HCT116 (cell line): ENCODE measurements around the gene CDYL2.

Source experiments
- CBX3 ChIP-seq: IDR thresholded peaks from 2 replicates; pipeline ENCODE4 v1.6.1; 2012; ENCODE audit warnings: low read depth
- EZH2 ChIP-seq: fragments of 200-600 bp; sonication (generic); IDR thresholded peaks from 2 replicates; pipeline ENCODE4 v1.6.1; 2017; ENCODE audit warnings: antibody characterized with exemption, mixed run types
- FOSL1 ChIP-seq: IDR thresholded peaks from 2 replicates; pipeline ENCODE4 v1.6.1; 2012; ENCODE audit warnings: low read depth
- POLR2A ChIP-seq: IDR thresholded peaks from 2 replicates; pipeline ENCODE4 v1.7.0; 2011; ENCODE audit warnings: borderline replicate concordance; ENCODE audit not compliant: insufficient read depth, insufficient read length; ENCODE audit errors: extremely low read depth
- POLR2AphosphoS5 ChIP-seq: IDR thresholded peaks from 2 replicates; pipeline ENCODE4 v1.6.1; 2011; ENCODE audit warnings: mild to moderate bottlenecking, low read depth, low read length, moderate library complexity
- RAD21 ChIP-seq: IDR thresholded peaks from 2 replicates; pipeline ENCODE4 v1.6.1; 2012; ENCODE audit warnings: low read depth, mild to moderate bottlenecking
- YY1 ChIP-seq: IDR thresholded peaks from 2 replicates; pipeline ENCODE4 v1.6.1; 2011; ENCODE audit warnings: low read length, low read depth, moderate library complexity, mild to moderate bottlenecking; ENCODE audit not compliant: insufficient replicate concordance; ENCODE audit errors: extremely low read depth
- TF ChIP-seq, protein P1 (sequence below), 3 experiments: fragments of 200-600 bp in 1 of 3; sonication (generic) in 1 of 3; IDR thresholded peaks in 2 of 3; conservative IDR thresholded peaks in 1 of 3; 2 replicates each; pipeline ENCODE4 v1.5.1; 2012 to 2017; ENCODE audit warnings: low read depth in 2 of 3, low read length in 2 of 3, antibody characterized with exemption in 1 of 3, borderline replicate concordance in 1 of 3, control low read depth in 1 of 3, mild to moderate bottlenecking in 1 of 3, mixed read lengths in 1 of 3, mixed run types in 1 of 3, moderate library complexity in 1 of 3; ENCODE audit not compliant: insufficient read depth in 1 of 3
- TF ChIP-seq, protein P2 (sequence below): IDR thresholded peaks from 2 replicates; pipeline ENCODE4 v1.6.1; 2012

DNA sequence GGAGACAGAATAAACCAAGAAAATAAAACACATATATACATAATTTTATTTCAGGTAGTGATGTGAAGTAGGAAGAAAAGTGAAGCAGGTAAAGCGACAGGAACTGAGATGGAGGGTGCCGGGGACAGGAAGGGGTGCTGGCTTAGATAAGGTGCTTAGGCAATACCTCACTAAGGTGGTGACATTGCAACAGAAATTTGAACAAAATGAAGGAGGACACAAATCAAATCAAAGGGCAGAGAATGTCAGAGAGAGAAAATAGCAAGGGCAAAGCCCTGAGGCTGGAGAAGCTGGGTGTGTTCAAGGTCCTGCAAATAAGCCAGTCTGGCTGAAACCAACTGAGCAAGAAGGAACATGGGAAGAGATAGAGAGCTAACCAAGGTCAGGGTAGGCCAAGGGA lies 5.0 kb upstream of the CDYL2 start:
- TF ChIP-seq RAD21: no peak
- TF ChIP-seq, protein P1, sequence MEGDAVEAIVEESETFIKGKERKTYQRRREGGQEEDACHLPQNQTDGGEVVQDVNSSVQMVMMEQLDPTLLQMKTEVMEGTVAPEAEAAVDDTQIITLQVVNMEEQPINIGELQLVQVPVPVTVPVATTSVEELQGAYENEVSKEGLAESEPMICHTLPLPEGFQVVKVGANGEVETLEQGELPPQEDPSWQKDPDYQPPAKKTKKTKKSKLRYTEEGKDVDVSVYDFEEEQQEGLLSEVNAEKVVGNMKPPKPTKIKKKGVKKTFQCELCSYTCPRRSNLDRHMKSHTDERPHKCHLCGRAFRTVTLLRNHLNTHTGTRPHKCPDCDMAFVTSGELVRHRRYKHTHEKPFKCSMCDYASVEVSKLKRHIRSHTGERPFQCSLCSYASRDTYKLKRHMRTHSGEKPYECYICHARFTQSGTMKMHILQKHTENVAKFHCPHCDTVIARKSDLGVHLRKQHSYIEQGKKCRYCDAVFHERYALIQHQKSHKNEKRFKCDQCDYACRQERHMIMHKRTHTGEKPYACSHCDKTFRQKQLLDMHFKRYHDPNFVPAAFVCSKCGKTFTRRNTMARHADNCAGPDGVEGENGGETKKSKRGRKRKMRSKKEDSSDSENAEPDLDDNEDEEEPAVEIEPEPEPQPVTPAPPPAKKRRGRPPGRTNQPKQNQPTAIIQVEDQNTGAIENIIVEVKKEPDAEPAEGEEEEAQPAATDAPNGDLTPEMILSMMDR (IDR thresholded peaks at IDR 0.05 in 2 of 3, conservative IDR thresholded peaks at IDR 0.05 in 1 of 3; ENCODE audit: borderline replicate concordance in 1 of 3, insufficient read depth in 1 of 3, low read depth in 2 of 3, low read length in 2 of 3): no peak
- TF ChIP-seq CBX3: no peak
- TF ChIP-seq POLR2A: no peak
- no peak for TF ChIP-seq EZH2
- TF ChIP-seq, protein P2, sequence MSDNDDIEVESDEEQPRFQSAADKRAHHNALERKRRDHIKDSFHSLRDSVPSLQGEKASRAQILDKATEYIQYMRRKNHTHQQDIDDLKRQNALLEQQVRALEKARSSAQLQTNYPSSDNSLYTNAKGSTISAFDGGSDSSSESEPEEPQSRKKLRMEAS: no peak
- TF ChIP-seq FOSL1: no peak
- TF ChIP-seq POLR2AphosphoS5: no peak
- TF ChIP-seq YY1: no peak
